Measurements from ENCODE around the gene SLC8A1.

- TF ChIP-seq CTCF (IDR thresholded peaks at IDR 0.05) (no peak), POLR2A (IDR thresholded peaks at IDR 0.05) (no peak)
These were observed 202.3 kb downstream of the SLC8A1 start for GRCh38 chr2:40249577-40249976.
